Esophagus muscularis mucosa (tissue), 4 donors: ENCODE measurements around the gene EFL1.

Experiments used
- EP300 ChIP-seq: sonication (generic); formaldehyde crosslinking; IDR thresholded peaks from one replicate; pipeline ENCODE4 v1.6.1; 2017; ENCODE audit warnings: antibody characterized with exemption
- POLR2A ChIP-seq: fragments of 450-650 bp; IDR thresholded peaks from one replicate; pipeline ENCODE4 v1.6.1; 2017; ENCODE audit warnings: antibody characterized with exemption, moderate library complexity, mild to moderate bottlenecking, low read depth
- POLR2AphosphoS5 ChIP-seq, 2 donors: sonication (generic); formaldehyde crosslinking; IDR thresholded peaks; one replicate each; pipeline ENCODE4 v1.6.1; 2017; ENCODE audit warnings: antibody characterized with exemption in 2 of 2
- TF ChIP-seq, protein P1 (sequence below), 3 experiments: fragments of 200-600 bp in 2 of 3; fragments of 450-650 bp in 1 of 3; sonication (generic) in 2 of 3; IDR thresholded peaks; one replicate each; pipeline ENCODE4 v1.5.1; 2017 to 2019; ENCODE audit warnings: antibody characterized with exemption in 3 of 3, mild to moderate bottlenecking in 2 of 3, moderate library complexity in 1 of 3

DNA sequence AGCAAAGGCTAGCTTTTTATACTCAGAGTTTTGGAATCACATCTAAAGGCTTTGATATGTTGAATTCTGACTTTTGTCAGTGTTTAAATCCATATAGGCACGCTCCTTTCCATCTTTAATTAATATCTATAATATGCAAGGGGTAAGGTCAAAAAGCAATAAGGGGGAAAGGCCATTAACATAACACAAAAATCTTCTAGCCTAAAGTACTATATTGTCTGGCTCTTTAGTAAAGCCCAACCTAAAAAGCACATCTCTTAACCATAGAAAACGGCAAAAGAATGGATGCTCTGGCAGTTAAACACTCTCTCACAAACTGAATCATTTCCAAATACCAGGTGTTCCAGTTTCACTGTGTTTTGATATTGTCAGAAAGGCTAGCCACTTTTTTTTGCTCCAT lies 76.4 kb downstream of the EFL1 start:
- TF ChIP-seq, protein P1, sequence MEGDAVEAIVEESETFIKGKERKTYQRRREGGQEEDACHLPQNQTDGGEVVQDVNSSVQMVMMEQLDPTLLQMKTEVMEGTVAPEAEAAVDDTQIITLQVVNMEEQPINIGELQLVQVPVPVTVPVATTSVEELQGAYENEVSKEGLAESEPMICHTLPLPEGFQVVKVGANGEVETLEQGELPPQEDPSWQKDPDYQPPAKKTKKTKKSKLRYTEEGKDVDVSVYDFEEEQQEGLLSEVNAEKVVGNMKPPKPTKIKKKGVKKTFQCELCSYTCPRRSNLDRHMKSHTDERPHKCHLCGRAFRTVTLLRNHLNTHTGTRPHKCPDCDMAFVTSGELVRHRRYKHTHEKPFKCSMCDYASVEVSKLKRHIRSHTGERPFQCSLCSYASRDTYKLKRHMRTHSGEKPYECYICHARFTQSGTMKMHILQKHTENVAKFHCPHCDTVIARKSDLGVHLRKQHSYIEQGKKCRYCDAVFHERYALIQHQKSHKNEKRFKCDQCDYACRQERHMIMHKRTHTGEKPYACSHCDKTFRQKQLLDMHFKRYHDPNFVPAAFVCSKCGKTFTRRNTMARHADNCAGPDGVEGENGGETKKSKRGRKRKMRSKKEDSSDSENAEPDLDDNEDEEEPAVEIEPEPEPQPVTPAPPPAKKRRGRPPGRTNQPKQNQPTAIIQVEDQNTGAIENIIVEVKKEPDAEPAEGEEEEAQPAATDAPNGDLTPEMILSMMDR (IDR thresholded peaks at IDR 0.05) = no peak
- TF ChIP-seq POLR2A (no peak), POLR2AphosphoS5 (IDR thresholded peaks at IDR 0.05) (no peak), EP300 (no peak)
